Activated T-cell treated with anti-CD3 and anti-CD28 coated beads, Interleukin-2, amount 50 U/mL, for 24 hours (primary cell): ENCODE measurements around the gene CELA2B.
"Not testable (repeated sequence)": the region's sequence is repeated elsewhere in the genome, so short reads cannot be mapped to it uniquely, and the experiment has no call there.

Experiments
- DNase-seq: peaks from one replicate; pipeline ENCODE4 v3.0.0-alpha.2; 2020
- H3K27ac Mint-ChIP-seq: 2 replicates; pipeline ENCODE4 v1.8.0; 2020; ENCODE audit warnings: mild to moderate bottlenecking, mixed read lengths
- H3K27me3 Mint-ChIP-seq: 2 replicates; pipeline ENCODE4 v1.8.0; 2020; ENCODE audit warnings: mixed read lengths
- H3K36me3 Mint-ChIP-seq: 2 replicates; pipeline ENCODE4 v1.8.0; 2020; ENCODE audit warnings: low read depth, mixed read lengths
- H3K4me1 Mint-ChIP-seq: 2 replicates; pipeline ENCODE4 v1.8.0; 2020; ENCODE audit warnings: low read depth, mixed read lengths
- H3K4me3 Mint-ChIP-seq: 2 replicates; pipeline ENCODE4 v1.8.0; 2020; ENCODE audit warnings: mild to moderate bottlenecking, moderate library complexity, mixed read lengths
- H3K9me3 Mint-ChIP-seq: 2 replicates; pipeline ENCODE4 v1.8.0; 2020; ENCODE audit warnings: mixed read lengths

Gene CELA2B

DNA sequence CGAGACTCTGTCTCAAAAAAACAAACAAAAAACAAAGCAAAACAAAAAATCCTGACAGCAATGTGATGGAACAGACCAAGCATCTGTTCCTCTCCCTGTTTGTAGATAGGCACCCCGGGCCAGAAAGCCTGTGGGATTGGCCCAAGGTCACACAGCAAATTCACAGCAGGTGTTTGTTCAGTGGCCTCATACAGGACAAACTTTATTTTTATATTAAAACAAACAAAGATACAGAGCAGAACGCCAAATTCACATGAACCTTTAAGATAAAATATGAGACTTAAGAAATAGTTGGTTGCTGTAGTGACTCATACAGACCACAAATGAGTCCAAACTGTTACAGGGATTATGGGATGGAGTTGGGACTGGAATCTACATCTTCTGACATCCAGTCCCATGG, 21.6 kb upstream of the CELA2B start:
- H3K36me3 Mint-ChIP-seq, result no peaks in the 10 kb centered on the region
- no peaks in the 10 kb centered on the region for H3K9me3 Mint-ChIP-seq

DNA sequence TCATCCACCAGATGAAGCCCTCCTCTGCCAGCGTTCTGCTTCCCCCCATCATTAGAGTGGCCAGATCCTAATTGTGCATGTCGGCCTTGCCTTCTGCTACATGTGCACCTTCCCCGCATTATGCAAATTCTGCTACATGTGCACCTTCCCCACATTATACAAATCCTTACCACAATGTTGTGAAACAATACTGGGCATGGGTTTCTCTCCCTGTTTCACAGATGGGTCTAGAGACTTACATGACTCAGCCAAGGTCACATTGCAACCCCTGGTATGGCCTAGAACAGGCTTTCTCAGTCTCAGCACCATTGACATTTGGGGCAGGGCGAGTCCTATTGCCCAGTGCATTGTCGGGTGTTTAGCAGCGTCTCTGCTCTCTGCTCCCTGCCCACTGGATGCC, 20.4 kb upstream of the CELA2B start:
- Mint-ChIP-seq H3K4me1 (no peaks in the 10 kb centered on the region), H3K27ac (no peak overlapping the region), H3K36me3 (no peaks in the 10 kb centered on the region), H3K9me3 (no peaks in the 10 kb centered on the region), H3K4me3 (no peak overlapping the region), H3K27me3 (peaks cover 2% of the 10 kb centered on the region)
- DNase-seq, result no peak

More for the DNA sequence above, 21.6 kb upstream of the CELA2B start:
- Mint-ChIP-seq H3K27ac (no peak overlapping the region), H3K4me1 (no peaks in the 10 kb centered on the region), H3K27me3 (peaks cover 2% of the 10 kb centered on the region), H3K4me3 (no peak overlapping the region)
- DNase-seq, result no peak

DNA sequence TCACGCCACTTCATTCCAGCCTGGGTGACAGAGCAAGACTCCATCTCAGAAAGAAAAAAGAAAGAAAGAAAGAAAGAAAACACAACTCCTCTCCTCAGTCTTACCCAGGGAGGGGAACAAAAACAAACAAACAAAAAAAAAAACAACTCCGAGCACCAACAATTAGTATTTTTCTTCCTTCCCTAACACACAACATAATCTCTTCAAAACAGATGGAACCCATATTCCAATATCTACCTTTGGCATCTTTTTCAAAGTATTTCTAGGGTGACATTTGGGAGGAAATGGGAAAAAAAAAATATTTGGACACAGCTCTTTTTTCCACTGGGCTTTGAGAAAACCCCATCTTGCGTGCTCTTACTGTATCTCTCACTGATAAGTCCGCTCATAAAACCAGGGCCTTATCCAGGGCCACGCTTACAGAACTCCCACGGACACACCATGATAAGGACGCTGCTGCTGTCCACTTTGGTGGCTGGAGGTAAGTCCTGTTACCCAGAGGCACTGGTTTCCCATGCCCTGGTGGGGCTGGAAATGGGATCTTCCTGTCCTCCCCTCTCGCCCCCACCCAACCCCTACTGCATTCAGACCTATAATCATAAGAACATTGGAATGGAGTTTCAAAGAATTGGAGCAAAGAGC, 19.5 kb upstream of the CELA2B start, which contains the start of gene CELA2A:
CELA2A (plus strand) TSS at position 420 of the 642 bp plus-strand sequence; CDS start at position 442, 22 bp downstream.
- Mint-ChIP-seq H3K36me3 (no peaks in the 10 kb centered on the region), H3K9me3 (no peaks in the 10 kb centered on the region), H3K27ac (no peak within 1 kb of the TSS), H3K4me3 (no peak within 1 kb of the TSS), H3K4me1 (no peaks in the 10 kb centered on the region), H3K27me3 (peaks cover 2% of the 10 kb centered on the region)
- DNase-seq, result no peak

GRCh38 chr1:15457585-15457984, 18.3 kb upstream of the CELA2B start:
- DNase-seq, result no peak
- H3K4me3 Mint-ChIP-seq, result no peak overlapping the region
- H3K36me3 Mint-ChIP-seq, result no peaks in the 10 kb centered on the region
- no peaks in the 10 kb centered on the region for H3K9me3 Mint-ChIP-seq
- H3K4me1 Mint-ChIP-seq, result no peaks in the 10 kb centered on the region
- no peak overlapping the region for H3K27ac Mint-ChIP-seq
- H3K27me3 Mint-ChIP-seq, result no peaks in the 10 kb centered on the region

GRCh38 chr1:15458388-15458787, 17.5 kb upstream of the CELA2B start:
- not testable (repeated sequence) for H3K9me3 Mint-ChIP-seq, H3K4me3 Mint-ChIP-seq, DNase-seq, H3K27me3 Mint-ChIP-seq, H3K36me3 Mint-ChIP-seq, H3K4me1 Mint-ChIP-seq, H3K27ac Mint-ChIP-seq

DNA sequence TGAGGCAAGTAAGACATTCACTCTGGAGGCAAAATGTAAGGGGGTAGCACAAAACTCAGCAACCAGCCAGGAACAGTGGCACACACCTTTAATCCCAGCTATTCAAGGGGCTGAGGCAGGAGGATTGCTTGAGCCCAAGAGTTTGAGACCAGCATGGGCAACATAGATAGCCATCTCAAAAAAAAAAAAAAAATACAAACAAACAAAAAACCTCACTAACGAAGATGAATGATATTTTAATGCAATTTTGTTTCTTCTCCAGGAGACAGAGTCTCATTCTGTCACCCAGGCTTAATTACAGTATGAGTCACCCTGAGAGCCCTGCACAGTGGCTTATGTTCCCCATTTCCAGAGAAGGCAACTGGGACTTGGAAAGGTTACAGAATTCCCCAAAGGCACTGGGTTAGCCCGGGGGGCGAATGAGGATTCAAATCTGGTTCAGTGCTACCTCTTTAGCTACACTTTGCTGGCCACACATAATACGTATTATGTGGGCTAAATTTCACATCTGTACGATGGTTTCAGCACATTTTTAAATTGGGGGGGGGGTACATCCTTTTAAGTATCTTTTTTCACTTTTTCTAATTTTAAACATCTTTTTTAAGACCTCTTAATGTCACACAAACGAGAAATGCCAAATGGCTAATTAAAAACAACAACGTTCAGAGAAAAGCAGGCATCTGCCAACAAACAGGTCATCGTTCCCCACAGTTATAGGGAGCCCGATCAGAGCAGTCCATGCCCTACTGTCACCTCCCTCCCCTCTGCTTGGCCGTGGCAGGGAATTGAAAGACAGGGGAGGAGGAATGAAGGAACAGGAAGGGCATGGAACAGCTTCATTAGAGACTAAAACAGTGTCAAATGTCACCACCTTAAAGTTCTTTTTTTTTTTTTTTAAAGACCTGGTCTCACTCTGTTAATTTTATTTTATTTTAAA, 15.9 kb upstream of the CELA2B start:
- no peak overlapping the region for H3K27ac Mint-ChIP-seq
- peaks cover 6% of the 10 kb centered on the region for H3K27me3 Mint-ChIP-seq
- H3K4me1 Mint-ChIP-seq, result no peaks in the 10 kb centered on the region
- DNase-seq, result no peak
- H3K36me3 Mint-ChIP-seq, result no peaks in the 10 kb centered on the region
- H3K4me3 Mint-ChIP-seq, result no peak overlapping the region
- no peaks in the 10 kb centered on the region for H3K9me3 Mint-ChIP-seq

- Mint-ChIP-seq H3K27ac (no peak overlapping the region), H3K27me3 (peaks cover 9% of the 10 kb centered on the region), H3K4me3 (no peak overlapping the region), H3K4me1 (no peaks in the 10 kb centered on the region), H3K36me3 (no peaks in the 10 kb centered on the region), H3K9me3 (no peaks in the 10 kb centered on the region)
- DNase-seq, result no peak
Observed at GRCh38 chr1:15460708-15461095, 15.2 kb upstream of the CELA2B start.

DNA sequence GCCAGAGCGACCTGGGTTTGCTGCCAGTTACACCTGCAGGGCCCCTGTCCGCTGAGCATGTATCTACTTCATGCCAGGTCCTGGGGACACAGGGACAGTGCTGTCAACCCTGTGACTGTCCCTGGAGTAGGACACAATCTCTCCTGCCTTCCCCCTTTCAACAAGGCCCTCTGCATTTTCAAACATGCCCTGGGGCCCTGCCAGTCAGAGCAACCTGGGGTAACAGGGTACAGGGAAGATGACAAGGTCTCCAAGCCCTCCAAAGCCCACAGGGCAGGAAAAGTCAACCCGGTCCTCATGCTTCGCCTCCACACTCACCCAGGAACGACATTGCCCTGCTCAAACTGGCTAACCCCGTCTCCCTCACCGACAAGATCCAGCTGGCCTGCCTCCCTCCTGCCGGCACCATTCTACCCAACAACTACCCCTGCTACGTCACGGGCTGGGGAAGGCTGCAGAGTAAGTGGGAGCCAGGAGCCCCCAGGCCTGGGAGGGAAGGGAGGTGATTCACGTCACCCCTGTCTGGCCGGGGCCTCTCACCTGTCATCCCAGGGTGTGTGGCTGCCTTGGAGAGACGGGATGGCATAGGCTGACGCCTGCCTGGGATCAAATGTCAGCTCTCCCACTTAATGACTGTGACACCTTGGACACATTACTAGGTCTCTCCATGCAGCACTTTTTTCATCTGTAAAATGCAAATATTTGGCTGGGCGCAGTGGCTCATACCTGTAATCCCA, 12.7 kb upstream of the CELA2B start:
- not testable (repeated sequence) for H3K27ac Mint-ChIP-seq, H3K9me3 Mint-ChIP-seq, H3K4me3 Mint-ChIP-seq, H3K4me1 Mint-ChIP-seq, H3K36me3 Mint-ChIP-seq, H3K27me3 Mint-ChIP-seq, DNase-seq

DNA sequence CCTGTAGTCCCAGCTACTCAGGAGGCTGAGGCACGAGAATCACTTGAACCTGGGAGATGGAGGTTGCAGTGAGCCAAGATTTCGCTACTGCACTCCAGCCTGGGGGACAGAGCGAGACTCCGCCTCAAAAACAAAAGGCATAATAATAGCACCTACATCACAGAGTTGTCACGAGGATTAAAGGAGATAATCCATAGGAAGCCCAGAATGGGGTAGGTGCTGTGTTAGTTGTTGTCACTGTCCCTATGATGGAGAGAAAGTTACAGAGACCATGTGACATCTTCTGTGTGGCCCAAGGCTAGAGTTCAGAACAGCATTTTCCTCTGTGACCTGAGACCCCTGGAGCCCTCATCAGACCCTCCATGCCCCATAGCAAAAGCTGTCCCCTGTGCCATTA, 12.0 kb upstream of the CELA2B start:
- not testable (repeated sequence) for H3K9me3 Mint-ChIP-seq, H3K36me3 Mint-ChIP-seq, H3K27me3 Mint-ChIP-seq, H3K4me1 Mint-ChIP-seq, H3K4me3 Mint-ChIP-seq, DNase-seq, H3K27ac Mint-ChIP-seq

GRCh38 chr1:15465674-15466073, 10.2 kb upstream of the CELA2B start:
- Mint-ChIP-seq H3K4me3 (no peak overlapping the region), H3K9me3 (no peaks in the 10 kb centered on the region), H3K36me3 (no peaks in the 10 kb centered on the region), H3K27me3 (peaks cover 9% of the 10 kb centered on the region), H3K4me1 (no peaks in the 10 kb centered on the region), H3K27ac (no peak overlapping the region)
- no peak for DNase-seq

GRCh38 chr1:15466955-15467625, 8.8 kb upstream of the CELA2B start:
- not testable (repeated sequence) for H3K4me3 Mint-ChIP-seq, DNase-seq, H3K4me1 Mint-ChIP-seq, H3K9me3 Mint-ChIP-seq, H3K36me3 Mint-ChIP-seq, H3K27me3 Mint-ChIP-seq, H3K27ac Mint-ChIP-seq

DNA sequence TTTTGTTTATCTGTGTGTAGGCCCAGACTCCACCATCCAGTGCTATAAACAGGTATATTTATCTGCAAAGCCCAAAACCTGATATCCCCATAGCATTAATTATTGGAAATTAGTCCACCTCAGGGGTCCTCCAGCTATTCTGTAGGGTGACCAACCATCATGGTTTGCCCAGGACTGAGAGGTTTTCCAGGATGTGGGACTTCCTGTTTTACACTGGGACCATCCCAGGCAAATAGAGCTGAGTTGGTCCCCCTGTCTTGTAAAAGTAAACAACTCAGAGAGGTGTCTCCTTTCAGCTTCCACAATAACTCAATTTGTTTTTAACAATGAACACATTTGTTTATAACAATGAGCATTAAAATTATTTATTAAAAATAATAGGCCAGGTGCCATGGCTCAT, 7.8 kb upstream of the CELA2B start:
- Mint-ChIP-seq H3K27me3 (peaks cover 9% of the 10 kb centered on the region), H3K36me3 (no peaks in the 10 kb centered on the region), H3K9me3 (no peaks in the 10 kb centered on the region), H3K27ac (no peak overlapping the region), H3K4me3 (no peak overlapping the region), H3K4me1 (no peaks in the 10 kb centered on the region)
- no peak for DNase-seq

GRCh38 chr1:15469361-15469760, 6.5 kb upstream of the CELA2B start:
- H3K4me1 Mint-ChIP-seq, result no peaks in the 10 kb centered on the region
- H3K27ac Mint-ChIP-seq, result no peak overlapping the region
- peaks cover 6% of the 10 kb centered on the region for H3K27me3 Mint-ChIP-seq
- no peaks in the 10 kb centered on the region for H3K36me3 Mint-ChIP-seq
- no peaks in the 10 kb centered on the region for H3K9me3 Mint-ChIP-seq
- no peak overlapping the region for H3K4me3 Mint-ChIP-seq
- no peak for DNase-seq

DNA sequence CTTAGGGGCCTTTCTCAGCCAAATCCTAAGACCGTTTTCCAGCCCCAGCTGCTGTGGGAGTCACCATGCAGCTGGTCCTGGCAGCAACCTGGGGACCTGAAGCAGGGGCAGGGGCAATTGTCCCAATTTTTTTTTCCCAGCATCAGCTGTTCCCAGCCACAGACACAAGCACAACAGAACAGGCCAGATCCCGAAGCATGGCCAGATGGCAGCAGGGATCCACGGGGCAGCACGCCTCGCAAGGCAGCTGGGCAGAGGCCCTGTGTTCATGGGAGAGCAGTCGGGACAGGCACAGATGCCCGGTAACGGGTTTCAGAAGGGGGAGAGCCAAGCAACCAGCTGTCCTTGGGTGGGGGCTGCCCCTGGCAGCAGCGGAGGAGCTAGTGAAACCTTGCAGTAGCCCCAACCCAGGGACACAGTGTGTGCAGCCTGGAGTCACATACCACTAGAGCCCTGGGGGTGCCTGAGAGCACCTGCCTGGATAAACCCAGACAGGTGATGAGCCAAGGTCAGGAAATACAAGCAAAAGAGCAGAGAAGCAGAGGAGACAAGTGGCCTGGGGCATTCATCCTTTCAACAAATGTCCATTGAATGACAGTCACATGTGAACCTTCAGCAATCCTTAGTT, 6.0 kb upstream of the CELA2B start:
- H3K4me3 Mint-ChIP-seq, H3K36me3 Mint-ChIP-seq, H3K4me1 Mint-ChIP-seq, H3K27ac Mint-ChIP-seq, H3K9me3 Mint-ChIP-seq, DNase-seq, H3K27me3 Mint-ChIP-seq: not testable (repeated sequence)
